H1 (cell line): Measurements from ENCODE around the gene TEX10. TPM values are rescaled to one million over a fixed set of nuclear protein-coding genes. Genes with fewer than 3 reads are reported as not detected.

Experiments
- NANOG ChIP-seq: IDR thresholded peaks from 2 replicates; pipeline ENCODE4 v1.6.1; 2011; ENCODE audit warnings: low read length, low read depth, mild to moderate bottlenecking, inconsistent platforms; ENCODE audit not compliant: insufficient read depth, poor library complexity, severe bottlenecking
- SP4 ChIP-seq: IDR thresholded peaks from 2 replicates; pipeline ENCODE4 v1.6.1; 2012; ENCODE audit warnings: low read length, inconsistent platforms
- SRF ChIP-seq: IDR thresholded peaks from 2 replicates; pipeline ENCODE4 v1.6.1; 2011; ENCODE audit warnings: mild to moderate bottlenecking, low read depth, low read length, moderate library complexity
- YY1 ChIP-seq: IDR thresholded peaks from 2 replicates; pipeline ENCODE4 v1.6.1; 2011; ENCODE audit warnings: low read depth, mild to moderate bottlenecking, low read length
- polyA plus RNA-seq, 7 experiments: library from polyadenylated mRNA; depleted of rRNA in 3 of 7; stranded (reverse) in 5 of 7; unstranded in 2 of 7; fragments of >200 nt in 5 of 7; fragments of 200-250 nt in 2 of 7; gene quantifications; 1 replicate in 5 of 7; 2 replicates in 1 of 7; 4 replicates in 1 of 7; pipeline versions ENCODE4 v1.2.1 to v1.2.3, GENCODE V29; 2011 to 2013; ENCODE audit warnings: missing spikeins in 2 of 7, mixed read lengths in 2 of 7
- total RNA-seq: library from RNA; stranded (reverse); fragmentation: NEBNext Ultra II Directional; extraction: Animal tissue kit (Norgen Biotek cat#: 25700); gene quantifications from 2 replicates; pipeline ENCODE4 v1.2.1, GENCODE V29; 2021

Gene TEX10
- total and polyA plus RNA-seq, 2 of the 8 experiments (the other 6 are each of a cell fraction or from before 2014, with no cell fraction given): 46.9 to 81.0 TPM

DNA sequence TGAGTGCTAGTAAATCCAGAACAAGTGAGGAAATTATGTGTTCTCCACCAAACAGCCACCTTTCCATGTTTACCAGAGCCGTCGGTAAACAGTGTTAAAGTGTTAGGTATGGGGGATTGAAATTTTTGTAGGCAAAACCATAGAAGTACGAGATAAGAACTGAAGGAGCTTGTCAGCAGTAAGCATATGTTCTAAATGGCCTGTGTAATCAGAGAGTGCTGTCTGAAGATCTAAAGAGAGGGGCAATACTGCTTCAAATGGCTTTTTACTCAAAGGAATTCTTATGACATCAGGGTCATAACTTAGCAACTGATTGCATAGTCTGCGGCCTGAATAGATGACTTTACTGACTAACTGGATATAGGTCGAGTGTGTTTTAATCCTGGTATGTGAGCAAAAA is 13.4 kb upstream of the TEX10 start (continued):
- no peak for TF ChIP-seq NANOG
- TF ChIP-seq SP4: no peak
- no peak for TF ChIP-seq YY1
- TF ChIP-seq SRF: no peak
